Measurements from ENCODE around the gene MAP3K6. TPM values are rescaled to one million over a fixed set of nuclear protein-coding genes. Genes with fewer than 3 reads are reported as not detected.

Gene MAP3K6
- total RNA-seq, 4 donors from 2014 or later, result 13.5 to 35.5 (median 24.4) TPM

GRCh38 chr1:27381969-27382762 is 15.4 kb upstream of the MAP3K6 start:
- WGBS, 2 donors (ENCODE audit: low coverage in 1 of 2), result 75% methylated on average over 18 of the region's 18 CpGs; no CpG with 5 or more reads in 1 of the 2 donors
- intact Hi-C loops (cut with DNase I; ENCODE audit: low total_unique reads) (no loop called here), in situ Hi-C loops (cut with MboI; ENCODE audit: low pct_ligation_motif_present in 1 of 4, low pct_unique_long_range_greater_than_20kb in 1 of 4, low sequenced_read_pairs in 3 of 4) (no loop called here)

GRCh38 chr1:27380766-27381733 is 14.3 kb upstream of the MAP3K6 start:
- in situ Hi-C loops (cut with MboI; ENCODE audit: low pct_ligation_motif_present in 1 of 4, low pct_unique_long_range_greater_than_20kb in 1 of 4, low sequenced_read_pairs in 3 of 4) (no loop called here), intact Hi-C loops (cut with DNase I; ENCODE audit: low total_unique reads) (no loop called here)
- H3K36me3 ChIP-seq, result no peaks in the 10 kb centered on the region
- TF ChIP-seq EP300 (IDR thresholded peaks at IDR 0.05; ENCODE audit: low read depth), result no peak
- TF ChIP-seq POLR2A (IDR thresholded peaks at IDR 0.05), result no peak
- no peak for TF ChIP-seq CTCF (IDR thresholded peaks at IDR 0.05)
- no peaks in the 10 kb centered on the region for H3K27me3 ChIP-seq
- no peak overlapping the region for H3K27ac ChIP-seq
- no peak overlapping the region for H3K4me3 ChIP-seq
- 65 to 100% methylated on average over 1 to 11 of the region's 12 CpGs for WGBS, 2 donors (ENCODE audit: low coverage in 1 of 2)
- peaks cover 0 to 6% (median 2%) of the 10 kb centered on the region in 4 donors for H3K4me1 ChIP-seq
- no peaks in the 10 kb centered on the region for H3K9me3 ChIP-seq
- DNase-seq, result no peak

More at GRCh38 chr1:27381969-27382762, 15.4 kb upstream of the MAP3K6 start:
- H3K27me3 ChIP-seq, result no peaks in the 10 kb centered on the region
- H3K9me3 ChIP-seq, result no peaks in the 10 kb centered on the region
- H3K4me3 ChIP-seq, result no peak overlapping the region
- no peaks in the 10 kb centered on the region for H3K36me3 ChIP-seq
- H3K4me1 ChIP-seq, result peaks cover 0 to 6% (median 2%) of the 10 kb centered on the region in 4 donors
- TF ChIP-seq CTCF (IDR thresholded peaks at IDR 0.05) (no peak), EP300 (IDR thresholded peaks at IDR 0.05; ENCODE audit: low read depth) (no peak), POLR2AphosphoS5 (IDR thresholded peaks at IDR 0.05) (no peak), POLR2A (IDR thresholded peaks at IDR 0.05) (no peak)
- H3K27ac ChIP-seq, result no peak overlapping the region
- no peak for DNase-seq

GRCh38 chr1:27380224-27380623 is 13.5 kb upstream of the MAP3K6 start:
- DNase-seq, result no peak
- in situ Hi-C loops (cut with MboI; ENCODE audit: low pct_ligation_motif_present in 1 of 4, low pct_unique_long_range_greater_than_20kb in 1 of 4, low sequenced_read_pairs in 3 of 4), result no loop called here
- Histone ChIP-seq H3K36me3 (no peaks in the 10 kb centered on the region), H3K9me3 (no peaks in the 10 kb centered on the region), H3K4me3 (no peak overlapping the region), H3K27ac (no peak overlapping the region), H3K4me1 (peaks cover 0 to 6% (median 2%) of the 10 kb centered on the region in 4 donors), H3K27me3 (no peaks in the 10 kb centered on the region)
- WGBS, 2 donors (ENCODE audit: low coverage in 1 of 2), result 100% methylated on average over 1 of the region's 4 CpGs; no CpG with 5 or more reads in 1 of the 2 donors
- intact Hi-C loops (cut with DNase I; ENCODE audit: low total_unique reads), result no loop called here
- no peak for TF ChIP-seq EP300 (IDR thresholded peaks at IDR 0.05; ENCODE audit: low read depth)
- TF ChIP-seq CTCF (IDR thresholded peaks at IDR 0.05), result no peak
- no peak for TF ChIP-seq POLR2AphosphoS5 (IDR thresholded peaks at IDR 0.05)
- TF ChIP-seq POLR2A (IDR thresholded peaks at IDR 0.05), result no peak

GRCh38 chr1:27379564-27380122 is 12.9 kb upstream of the MAP3K6 start:
- no peaks in the 10 kb centered on the region for H3K9me3 ChIP-seq
- intact Hi-C loops (cut with DNase I; ENCODE audit: low total_unique reads), result no loop called here
- DNase-seq, result no peak
- H3K4me3 ChIP-seq, result no peak overlapping the region
- peaks cover 0 to 6% (median 2%) of the 10 kb centered on the region in 4 donors for H3K4me1 ChIP-seq
- no peaks in the 10 kb centered on the region for H3K27me3 ChIP-seq
- no peak for TF ChIP-seq POLR2A (IDR thresholded peaks at IDR 0.05)
- no peak for TF ChIP-seq CTCF (IDR thresholded peaks at IDR 0.05)
- no peak for TF ChIP-seq POLR2AphosphoS5 (IDR thresholded peaks at IDR 0.05)
- no peak for TF ChIP-seq EP300 (IDR thresholded peaks at IDR 0.05; ENCODE audit: low read depth)
- no peaks in the 10 kb centered on the region for H3K36me3 ChIP-seq
- in situ Hi-C loops (cut with MboI; ENCODE audit: low pct_ligation_motif_present in 1 of 4, low pct_unique_long_range_greater_than_20kb in 1 of 4, low sequenced_read_pairs in 3 of 4), result no loop called here
- H3K27ac ChIP-seq, result no peak overlapping the region
- 78% methylated on average over 11 of the region's 11 CpGs; no CpG with 5 or more reads in 1 of the 2 donors for WGBS, 2 donors (ENCODE audit: low coverage in 1 of 2)

All from transverse colon (tissue), 4 donors.